Right atrium auricular region (tissue), 2 donors: Measurements from ENCODE around the gene CCDC188. TPM values are rescaled to one million over a fixed set of nuclear protein-coding genes. Genes with fewer than 3 reads are reported as not detected.
"Not testable (repeated sequence)": the region's sequence is repeated elsewhere in the genome, so short reads cannot be mapped to it uniquely, and the experiment has no call there.

Source experiments
- DNase-seq: peaks from one replicate; pipeline ENCODE4 v3.0.0-alpha.2; 2019; ENCODE audit warnings: low spot score
- H3K27ac ChIP-seq, 2 donors: fragments of 200-600 bp; sonication (generic); 1 replicate in 1 of 2; 2 replicates in 1 of 2; pipeline ENCODE4 v1.5.1; 2016 to 2019
- H3K27me3 ChIP-seq, 2 donors: fragments of 200-600 bp; sonication (generic); one replicate each; pipeline versions ENCODE4 v1.5.1 to v1.6.0; 2017 to 2019
- H3K36me3 ChIP-seq: fragments of 200-600 bp; sonication (generic); one replicate; pipeline ENCODE4 v1.5.1; 2016
- H3K4me1 ChIP-seq, 2 donors: fragments of 200-600 bp; sonication (generic); one replicate each; pipeline versions ENCODE4 v1.5.1 to v1.6.0; 2017 to 2019
- H3K4me3 ChIP-seq, 2 donors: fragments of 200-600 bp; sonication (generic); 1 replicate in 1 of 2; 2 replicates in 1 of 2; pipeline ENCODE4 v1.5.1; 2017 to 2019; ENCODE audit warnings: mild to moderate bottlenecking in 1 of 2, moderate library complexity in 1 of 2
- H3K9me3 ChIP-seq, 2 donors: fragments of 200-600 bp; sonication (generic); one replicate each; pipeline ENCODE4 v1.5.1; 2019
- CTCF ChIP-seq, 2 donors: fragments of 200-600 bp; sonication (generic); IDR thresholded peaks; one replicate each; pipeline ENCODE4 v1.5.1; 2019; ENCODE audit warnings: antibody characterized with exemption in 2 of 2
- total RNA-seq, 2 donors: library from RNA; depleted of rRNA; stranded (reverse); fragments of >200 nt; gene quantifications; one replicate each; pipeline ENCODE4 v1.1.0, GENCODE V29; 2016

Gene CCDC188
- total RNA-seq, 2 donors from 2014 or later: 0.43 TPM; not detected in 1

DNA sequence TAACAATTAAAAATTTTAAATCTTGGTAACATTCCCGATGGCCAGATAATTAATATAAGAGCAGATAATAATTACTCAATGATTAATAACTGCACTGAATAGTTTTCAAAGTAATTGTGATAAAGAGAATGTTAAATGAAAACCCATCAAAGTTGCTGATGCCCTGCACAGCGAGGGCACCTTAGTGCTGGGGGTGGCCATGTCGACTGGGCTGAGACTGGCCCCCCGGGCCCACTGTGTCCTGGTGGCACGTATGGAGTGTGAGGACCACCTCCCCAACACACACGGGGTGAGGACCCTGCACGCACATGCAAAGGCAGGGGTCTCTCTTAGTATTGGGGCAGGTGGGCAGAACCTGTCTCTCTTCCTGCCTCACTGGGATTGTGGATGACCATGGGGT lies 15.1 kb upstream of the CCDC188 start:
- no peaks in the 10 kb centered on the region for H3K27me3 ChIP-seq
- H3K4me1 ChIP-seq: no peaks in the 10 kb centered on the region
- no peak overlapping the region for H3K4me3 ChIP-seq
- no peaks in the 10 kb centered on the region for H3K36me3 ChIP-seq
- H3K27ac ChIP-seq: no peak overlapping the region
- no peak for DNase-seq
- H3K9me3 ChIP-seq: no peaks in the 10 kb centered on the region
- no peak for TF ChIP-seq CTCF (IDR thresholded peaks at IDR 0.05)

GRCh38 chr22:20165421-20165820 lies 14.6 kb upstream of the CCDC188 start:
- Histone ChIP-seq H3K36me3 (no peaks in the 10 kb centered on the region), H3K4me1 (no peaks in the 10 kb centered on the region), H3K27me3 (no peaks in the 10 kb centered on the region), H3K27ac (no peak overlapping the region), H3K9me3 (no peaks in the 10 kb centered on the region), H3K4me3 (no peak overlapping the region)
- no peak for TF ChIP-seq CTCF (IDR thresholded peaks at IDR 0.05)
- DNase-seq: no peak

DNA sequence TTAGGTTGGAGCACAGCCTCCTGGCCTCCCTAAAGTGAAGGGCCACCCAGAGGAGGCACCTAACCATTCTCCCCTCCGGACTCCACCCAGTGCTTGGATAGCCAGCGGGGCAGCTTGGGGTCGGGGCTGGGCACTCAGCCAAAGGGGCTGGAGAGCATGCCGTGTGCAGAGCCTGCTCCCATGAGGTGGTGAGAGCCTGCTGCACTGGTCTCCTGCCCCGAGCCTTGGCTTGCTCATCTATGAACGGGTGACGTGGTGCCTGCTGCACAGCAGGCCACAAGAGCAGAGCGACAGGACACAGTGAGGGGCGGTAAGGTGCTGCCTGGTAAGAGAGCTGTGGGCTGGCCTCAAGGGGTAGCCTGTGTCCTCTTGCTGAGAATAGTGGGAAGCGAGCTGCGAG lies 14.0 kb upstream of the CCDC188 start:
- no peaks in the 10 kb centered on the region for H3K27me3 ChIP-seq
- H3K27ac ChIP-seq: no peak overlapping the region
- H3K36me3 ChIP-seq: no peaks in the 10 kb centered on the region
- H3K9me3 ChIP-seq: no peaks in the 10 kb centered on the region
- no peak for DNase-seq
- no peaks in the 10 kb centered on the region for H3K4me1 ChIP-seq
- no peak for TF ChIP-seq CTCF (IDR thresholded peaks at IDR 0.05)
- H3K4me3 ChIP-seq: no peak overlapping the region

- H3K27me3 ChIP-seq: no peaks in the 10 kb centered on the region
- no peak for DNase-seq
- H3K4me1 ChIP-seq: no peaks in the 10 kb centered on the region
- TF ChIP-seq CTCF (IDR thresholded peaks at IDR 0.05): no peak
- H3K9me3 ChIP-seq: no peaks in the 10 kb centered on the region
- H3K36me3 ChIP-seq: no peaks in the 10 kb centered on the region
- H3K4me3 ChIP-seq: no peak overlapping the region
- H3K27ac ChIP-seq: no peak overlapping the region
Observed at GRCh38 chr22:20160041-20160440, 9.2 kb upstream of the CCDC188 start.

DNA sequence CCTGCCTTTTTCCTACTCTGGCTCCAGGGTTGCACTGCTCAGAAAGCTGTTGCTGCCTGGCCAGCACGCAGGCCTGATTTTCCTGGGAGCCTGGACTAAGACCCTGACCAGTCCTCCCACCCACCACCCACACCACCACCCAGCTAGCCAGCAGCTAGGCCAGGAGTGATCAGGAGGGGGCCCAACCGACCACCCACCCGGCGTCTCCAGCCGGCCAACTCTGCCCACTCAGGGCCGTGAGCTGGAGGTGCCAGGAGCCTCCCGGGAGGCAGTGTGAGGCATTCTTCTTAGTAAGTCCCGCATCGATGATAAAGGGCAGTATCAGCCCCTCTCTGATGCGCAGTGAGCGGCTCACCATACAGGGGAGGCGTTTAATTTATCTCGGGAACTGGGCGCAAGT lies 8.7 kb upstream of the CCDC188 start:
- H3K4me1 ChIP-seq, H3K9me3 ChIP-seq, DNase-seq, H3K27me3 ChIP-seq, H3K27ac ChIP-seq, H3K4me3 ChIP-seq, H3K36me3 ChIP-seq: not testable (repeated sequence)

- Histone ChIP-seq H3K27ac (no peak overlapping the region), H3K27me3 (no peaks in the 10 kb centered on the region), H3K9me3 (no peaks in the 10 kb centered on the region), H3K4me1 (no peaks in the 10 kb centered on the region), H3K36me3 (no peaks in the 10 kb centered on the region), H3K4me3 (no peak overlapping the region)
- DNase-seq: no peak
- no peak for TF ChIP-seq CTCF (IDR thresholded peaks at IDR 0.05)
Observed at GRCh38 chr22:20159076-20159475, 8.2 kb upstream of the CCDC188 start.
